Tibial nerve (tissue), 3 donors: ENCODE data around the gene COL4A1.

Source experiments
- POLR2A ChIP-seq, 2 donors: fragments of 450-650 bp; IDR thresholded peaks; one replicate each; pipeline ENCODE4 v1.6.1; 2017; ENCODE audit warnings: antibody characterized with exemption in 2 of 2, mild to moderate bottlenecking in 2 of 2, moderate library complexity in 2 of 2
- TF ChIP-seq, protein P1 (sequence below), 5 experiments: fragments of 200-600 bp in 3 of 5; fragments of 450-650 bp in 2 of 5; sonication (generic) in 3 of 5; IDR thresholded peaks; one replicate each; pipeline ENCODE4 v1.5.1; 2016 to 2019; ENCODE audit warnings: antibody characterized with exemption in 5 of 5, mild to moderate bottlenecking in 3 of 5, moderate library complexity in 2 of 5

DNA sequence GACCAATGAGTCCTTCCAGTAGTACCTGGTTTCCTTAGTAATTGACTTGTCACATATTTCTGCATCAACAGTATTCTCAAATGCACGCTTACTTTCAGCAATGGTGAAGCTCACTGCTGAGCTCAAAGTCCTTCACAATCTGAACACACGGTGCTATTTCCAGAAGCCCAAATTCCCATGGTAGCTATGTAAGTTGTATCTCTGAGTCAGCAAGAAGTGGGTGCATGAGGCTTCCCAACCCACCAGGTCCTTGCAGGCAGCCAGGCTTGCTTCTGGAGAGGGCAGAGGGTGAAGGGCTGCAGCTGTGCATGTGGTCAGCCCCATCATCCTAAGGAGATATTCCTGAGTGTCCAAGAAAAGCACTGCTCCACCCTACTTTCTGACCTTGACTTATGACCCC, 25.8 kb upstream of the COL4A1 start:
- TF ChIP-seq, protein P1, sequence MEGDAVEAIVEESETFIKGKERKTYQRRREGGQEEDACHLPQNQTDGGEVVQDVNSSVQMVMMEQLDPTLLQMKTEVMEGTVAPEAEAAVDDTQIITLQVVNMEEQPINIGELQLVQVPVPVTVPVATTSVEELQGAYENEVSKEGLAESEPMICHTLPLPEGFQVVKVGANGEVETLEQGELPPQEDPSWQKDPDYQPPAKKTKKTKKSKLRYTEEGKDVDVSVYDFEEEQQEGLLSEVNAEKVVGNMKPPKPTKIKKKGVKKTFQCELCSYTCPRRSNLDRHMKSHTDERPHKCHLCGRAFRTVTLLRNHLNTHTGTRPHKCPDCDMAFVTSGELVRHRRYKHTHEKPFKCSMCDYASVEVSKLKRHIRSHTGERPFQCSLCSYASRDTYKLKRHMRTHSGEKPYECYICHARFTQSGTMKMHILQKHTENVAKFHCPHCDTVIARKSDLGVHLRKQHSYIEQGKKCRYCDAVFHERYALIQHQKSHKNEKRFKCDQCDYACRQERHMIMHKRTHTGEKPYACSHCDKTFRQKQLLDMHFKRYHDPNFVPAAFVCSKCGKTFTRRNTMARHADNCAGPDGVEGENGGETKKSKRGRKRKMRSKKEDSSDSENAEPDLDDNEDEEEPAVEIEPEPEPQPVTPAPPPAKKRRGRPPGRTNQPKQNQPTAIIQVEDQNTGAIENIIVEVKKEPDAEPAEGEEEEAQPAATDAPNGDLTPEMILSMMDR (IDR thresholded peaks at IDR 0.05): no peak
- TF ChIP-seq POLR2A (IDR thresholded peaks at IDR 0.05): no peak
